Peyer's patch (tissue), 4 donors: ENCODE results near the gene CACNG4.

Source experiments
- CTCF ChIP-seq, 6 experiments: fragments of 450-650 bp in 4 of 6; fragments of 200-600 bp in 2 of 6; sonication (generic) in 1 of 6; IDR thresholded peaks; one replicate each; pipeline ENCODE4 v1.5.1; 2017 to 2019; ENCODE audit warnings: antibody characterized with exemption in 6 of 6, mild to moderate bottlenecking in 3 of 6, moderate library complexity in 1 of 6
- POLR2A ChIP-seq, 2 donors: fragments of 450-650 bp; IDR thresholded peaks; one replicate each; pipeline ENCODE4 v1.5.1; 2017; ENCODE audit warnings: antibody characterized with exemption in 2 of 2, mild to moderate bottlenecking in 2 of 2, moderate library complexity in 2 of 2

GRCh38 chr17:67025216-67025792 is 60.8 kb downstream of the CACNG4 start:
- no peak for TF ChIP-seq CTCF (IDR thresholded peaks at IDR 0.05)
- TF ChIP-seq POLR2A (IDR thresholded peaks at IDR 0.05): no peak
